Middle frontal gyrus (tissue), 1 donor: ENCODE results near the gene MYO5A.
"Not testable (repeated sequence)": the region's sequence is repeated elsewhere in the genome, so short reads cannot be mapped to it uniquely, and the experiment has no call there.

Experiments used
- DNase-seq: peaks from one replicate; pipeline ENCODE4 v3.0.0-alpha.2; 2015; ENCODE audit warnings: low spot score; ENCODE audit errors: extremely low spot score

Gene MYO5A

GRCh38 chr15:52546031-52546751, 17.5 kb upstream of the MYO5A start:
- no peak for DNase-seq

GRCh38 chr15:52540374-52541012, 11.8 kb upstream of the MYO5A start:
- no peak for DNase-seq

GRCh38 chr15:52537459-52537858, 8.8 kb upstream of the MYO5A start:
- no peak for DNase-seq

- DNase-seq: no peak
Measured at GRCh38 chr15:52532427-52532826, 3.7 kb upstream of the MYO5A start.

GRCh38 chr15:52529940-52530339, 1.3 kb upstream of the MYO5A start:
- no peak for DNase-seq

- DNase-seq: no peak
Measured at GRCh38 chr15:52529341-52529924, 753 bp upstream of the MYO5A start.

- no peak for DNase-seq
Measured at GRCh38 chr15:52527911-52528563, 643 bp downstream of the MYO5A start.

GRCh38 chr15:52527196-52527910, 1.3 kb downstream of the MYO5A start:
- DNase-seq: no peak

- DNase-seq: no peak
Measured at GRCh38 chr15:52524223-52525136, 4.2 kb downstream of the MYO5A start.

- DNase-seq: no peak
Measured at GRCh38 chr15:52523647-52524046, 5.0 kb downstream of the MYO5A start.

- no peak for DNase-seq
Measured at GRCh38 chr15:52523192-52523591, 5.5 kb downstream of the MYO5A start.

- DNase-seq: no peak
Measured at GRCh38 chr15:52521682-52522081, 7.0 kb downstream of the MYO5A start.

- DNase-seq: no peak
Measured at GRCh38 chr15:52520421-52520820, 8.3 kb downstream of the MYO5A start.

- no peak for DNase-seq
Measured at GRCh38 chr15:52518487-52519371, 10.0 kb downstream of the MYO5A start.

- DNase-seq: no peak
Measured at GRCh38 chr15:52517014-52517413, 11.7 kb downstream of the MYO5A start.

- DNase-seq: no peak
Measured at GRCh38 chr15:52515343-52515742, 13.3 kb downstream of the MYO5A start.

GRCh38 chr15:52514482-52514881, 14.2 kb downstream of the MYO5A start:
- DNase-seq: no peak

GRCh38 chr15:52512869-52513268, 15.8 kb downstream of the MYO5A start:
- DNase-seq: not testable (repeated sequence)

- no peak for DNase-seq
Measured at GRCh38 chr15:52511084-52511483, 17.6 kb downstream of the MYO5A start.
